Measurements from ENCODE around the gene SCGB2B2.
A peak's percentile ranks its signal among the peaks of the same experiment; 100 is the strongest.
"Not testable (repeated sequence)": the region's sequence is repeated elsewhere in the genome, so short reads cannot be mapped to it uniquely, and the experiment has no call there.

SCGB2B2 gene

GRCh38 chr19:34668077-34668689 lies 8.8 kb downstream of the SCGB2B2 start:
- not testable (repeated sequence) for DNase-seq

- peak in 1 of 2 experiments; percentile 7 for DNase-seq
Observed at GRCh38 chr19:34667349-34668076, 9.4 kb downstream of the SCGB2B2 start.

GRCh38 chr19:34666958-34667265 lies 10.0 kb downstream of the SCGB2B2 start:
- DNase-seq = no peak

GRCh38 chr19:34666200-34666957 lies 10.6 kb downstream of the SCGB2B2 start:
- DNase-seq = no peak

GRCh38 chr19:34665275-34665674 lies 11.7 kb downstream of the SCGB2B2 start:
- DNase-seq = not testable (repeated sequence)

- DNase-seq = no peak
Observed at GRCh38 chr19:34664870-34665269, 12.1 kb downstream of the SCGB2B2 start.

- DNase-seq = no peak
Observed at GRCh38 chr19:34664168-34664567, 12.8 kb downstream of the SCGB2B2 start.

- peak in 1 of 2 experiments; percentile 33 for DNase-seq
Observed at GRCh38 chr19:34662919-34663318, 14.0 kb downstream of the SCGB2B2 start.

GRCh38 chr19:34661357-34661756 lies 15.6 kb downstream of the SCGB2B2 start:
- DNase-seq = no peak

GRCh38 chr19:34655651-34656050 lies 21.3 kb downstream of the SCGB2B2 start:
- DNase-seq = no peak

GRCh38 chr19:34654796-34655195 lies 22.2 kb downstream of the SCGB2B2 start:
- no peak for DNase-seq

- DNase-seq = no peak
Observed at GRCh38 chr19:34651747-34652146, 25.2 kb downstream of the SCGB2B2 start.

- no peak for DNase-seq
Observed at GRCh38 chr19:34649886-34650543, 26.9 kb downstream of the SCGB2B2 start.

GRCh38 chr19:34645551-34645950 lies 31.4 kb downstream of the SCGB2B2 start:
- DNase-seq = no peak

- no peak for DNase-seq
Observed at GRCh38 chr19:34644991-34645461, 31.9 kb downstream of the SCGB2B2 start.

GRCh38 chr19:34642241-34642640 lies 34.7 kb downstream of the SCGB2B2 start:
- no peak for DNase-seq

GRCh38 chr19:34639491-34640085 lies 37.4 kb downstream of the SCGB2B2 start:
- DNase-seq = peak in 1 of 2 experiments; percentile 50

- DNase-seq = no peak
Observed at GRCh38 chr19:34633802-34634201, 43.2 kb downstream of the SCGB2B2 start.
